Measurements from ENCODE around the gene NPIPB9. TPM values are rescaled to one million over a fixed set of nuclear protein-coding genes. Genes with fewer than 3 reads are reported as not detected.
"Not testable (repeated sequence)": the region's sequence is repeated elsewhere in the genome, so short reads cannot be mapped to it uniquely, and the experiment has no call there.

The NPIPB9 gene
- total and polyA plus RNA-seq, 11 donors, result 0.18 to 1.6 (median 0.89) TPM; not detected in 3

DNA sequence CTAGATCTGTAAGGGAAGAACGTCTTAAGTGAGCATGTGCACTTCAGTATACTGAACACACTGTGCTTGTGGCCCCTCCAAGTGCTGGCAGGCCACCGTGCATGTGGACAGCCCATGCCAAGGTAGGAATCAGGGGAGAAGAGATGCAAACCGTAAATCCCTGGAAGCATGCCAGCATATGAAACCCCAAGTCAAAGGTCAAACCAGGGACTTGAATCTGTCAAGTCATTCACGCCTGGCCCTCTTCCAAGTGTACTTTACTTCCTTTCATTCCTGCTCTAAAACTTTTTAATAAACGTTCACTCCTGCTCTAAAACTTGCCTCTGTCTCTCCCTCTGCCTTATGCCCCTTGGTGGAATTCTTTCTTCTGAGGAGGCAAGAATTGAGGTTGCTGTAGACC is 68.4 kb downstream of the NPIPB9 start:
- 83 to 88% (median 86%) methylated on average over 5 of the region's 5 CpGs for WGBS, 4 donors
- peaks cover 0 to 21% (median 10%) of the 10 kb centered on the region in 12 donors for H3K4me1 ChIP-seq
- H3K27me3 ChIP-seq, result no peaks in the 10 kb centered on the region
- no peak overlapping the region for H3K27ac ChIP-seq
- no peak for TF ChIP-seq POLR2A (IDR thresholded peaks at IDR 0.05)
- TF ChIP-seq, protein P1, sequence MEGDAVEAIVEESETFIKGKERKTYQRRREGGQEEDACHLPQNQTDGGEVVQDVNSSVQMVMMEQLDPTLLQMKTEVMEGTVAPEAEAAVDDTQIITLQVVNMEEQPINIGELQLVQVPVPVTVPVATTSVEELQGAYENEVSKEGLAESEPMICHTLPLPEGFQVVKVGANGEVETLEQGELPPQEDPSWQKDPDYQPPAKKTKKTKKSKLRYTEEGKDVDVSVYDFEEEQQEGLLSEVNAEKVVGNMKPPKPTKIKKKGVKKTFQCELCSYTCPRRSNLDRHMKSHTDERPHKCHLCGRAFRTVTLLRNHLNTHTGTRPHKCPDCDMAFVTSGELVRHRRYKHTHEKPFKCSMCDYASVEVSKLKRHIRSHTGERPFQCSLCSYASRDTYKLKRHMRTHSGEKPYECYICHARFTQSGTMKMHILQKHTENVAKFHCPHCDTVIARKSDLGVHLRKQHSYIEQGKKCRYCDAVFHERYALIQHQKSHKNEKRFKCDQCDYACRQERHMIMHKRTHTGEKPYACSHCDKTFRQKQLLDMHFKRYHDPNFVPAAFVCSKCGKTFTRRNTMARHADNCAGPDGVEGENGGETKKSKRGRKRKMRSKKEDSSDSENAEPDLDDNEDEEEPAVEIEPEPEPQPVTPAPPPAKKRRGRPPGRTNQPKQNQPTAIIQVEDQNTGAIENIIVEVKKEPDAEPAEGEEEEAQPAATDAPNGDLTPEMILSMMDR (IDR thresholded peaks at IDR 0.05), result no peak
- intact Hi-C loops (cut with DNase I), result loop anchor here in 5 of 10 donors (5.0 kb wide), 5 partner anchors 42 to 132 kb away; partner anchors contain the start of genes ATP2A1 (in 1 of the 5), NFATC2IP (in 1 of the 5), RABEP2 (in 1 of the 5) and SH2B1 (in 1 of the 5)
- DNase-seq, result no peak
- no peak overlapping the region for H3K4me3 ChIP-seq
- no peak for ATAC-seq
- no peaks in the 10 kb centered on the region for H3K9me3 ChIP-seq
- H3K36me3 ChIP-seq, result peaks cover 0 to 6% (median 0%) of the 10 kb centered on the region in 9 donors

DNA sequence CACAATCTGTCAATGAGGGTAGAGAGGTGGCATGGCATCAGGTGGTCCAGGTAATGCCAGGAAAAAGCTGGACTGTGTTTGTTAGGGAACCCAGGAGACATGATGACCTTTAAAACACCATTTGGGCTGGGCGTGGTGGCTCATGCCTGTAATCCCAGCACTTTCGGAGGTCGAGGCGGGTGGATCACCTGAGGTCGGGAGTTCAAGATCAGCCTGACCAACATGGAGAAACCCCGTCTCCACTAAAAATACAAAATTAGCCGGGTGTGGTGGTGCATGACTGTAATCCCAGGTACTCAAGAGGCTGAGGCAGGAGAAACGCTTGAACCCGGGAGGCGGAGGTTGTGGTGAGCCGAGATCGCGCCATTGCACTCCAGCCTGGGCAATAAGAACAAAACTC is 69.0 kb downstream of the NPIPB9 start:
- not testable (repeated sequence) for H3K9me3 ChIP-seq, H3K27me3 ChIP-seq, H3K27ac ChIP-seq, ATAC-seq, H3K4me3 ChIP-seq, DNase-seq
- H3K4me1 ChIP-seq, result peaks cover 0 to 26% (median 16%) of the 10 kb centered on the region in 12 donors
- peaks cover 0 to 11% (median 1%) of the 10 kb centered on the region in 9 donors for H3K36me3 ChIP-seq
- WGBS, 4 donors, result 93 to 97% (median 94%) methylated on average over 11 to 13 of the region's 13 CpGs
- intact Hi-C loops (cut with DNase I), result loop anchor here in 5 of 10 donors (5.0 kb wide), 5 partner anchors 42 to 132 kb away; partner anchors contain the start of genes ATP2A1 (in 1 of the 5), NFATC2IP (in 1 of the 5), RABEP2 (in 1 of the 5) and SH2B1 (in 1 of the 5)

DNA sequence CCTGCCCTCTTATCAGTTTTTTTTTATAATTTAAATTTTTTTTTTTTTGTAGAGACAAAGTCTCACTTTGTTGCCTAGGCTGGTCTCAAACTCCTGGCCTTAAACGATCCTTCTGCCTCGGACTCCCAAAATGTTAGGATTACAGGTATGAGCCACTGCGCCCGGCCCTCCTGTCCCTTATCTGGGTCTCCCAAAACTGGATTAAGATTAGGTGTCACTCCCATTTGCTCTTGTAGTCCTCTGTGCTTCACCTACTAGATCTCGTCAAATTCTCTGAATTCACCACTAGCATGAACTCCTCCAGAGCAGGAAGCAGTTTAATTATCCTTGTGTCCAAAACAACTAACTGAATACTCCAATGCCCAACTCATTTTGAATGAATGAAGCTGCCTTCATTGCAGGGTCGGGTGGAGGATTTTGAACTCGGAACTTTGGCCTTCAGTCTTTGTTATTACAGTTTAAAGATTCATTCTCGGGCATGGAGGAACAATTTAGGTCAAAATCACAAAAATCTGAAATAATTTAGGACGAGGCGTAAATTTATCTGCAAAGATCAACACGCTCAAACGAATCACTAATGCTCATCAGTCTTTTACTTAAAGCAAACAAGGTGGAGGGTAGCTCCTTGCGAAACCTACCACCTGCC is 70.4 kb downstream of the NPIPB9 start:
- H3K27me3 ChIP-seq, result no peaks in the 10 kb centered on the region
- ATAC-seq (no peak), DNase-seq (no peak)
- peak overlapping the region; percentile 72 to 100 (median 99) for H3K4me3 ChIP-seq
- TF ChIP-seq, protein P1 (IDR thresholded peaks at IDR 0.05), result no peak
- TF ChIP-seq POLR2A (IDR thresholded peaks at IDR 0.05), result no peak
- peaks cover 0 to 33% (median 21%) of the 10 kb centered on the region in 12 donors for H3K4me1 ChIP-seq
- intact Hi-C loops (cut with DNase I), result loop anchor here in 7 of 10 donors (2.0 to 5.0 kb wide), 6 partner anchors 25 to 130 kb away; partner anchors contain the start of genes TUFM (in 3 of the 7), ATP2A1 (in 1 of the 7), NFATC2IP (in 1 of the 7) and RABEP2 (in 1 of the 7)
- H3K9me3 ChIP-seq, result no peaks in the 10 kb centered on the region
- peak overlapping the region; percentile 90 to 100 (median 99) for H3K27ac ChIP-seq
- WGBS, 4 donors, result 26 to 30% (median 28%) methylated on average over 13 of the region's 13 CpGs
- peaks cover 0 to 25% (median 16%) of the 10 kb centered on the region in 9 donors for H3K36me3 ChIP-seq

Small RNA genes lying within 50 kb of the gene (microRNA-seq; reads per million reads assigned to microRNA genes)
- gene MIR6862-2, result 0 reads per million in 4 donors

Other genes starting within 250 kb of the NPIPB9 start
- 1 to 10 TPM in 1 of 9 donors, not detected in 8; 1.4 TPM for gene IL27, start 245.0 kb upstream of the NPIPB9 start, total RNA-seq
- under 1 TPM; 0.07 to 0.34 TPM for gene IL27, start 245.0 kb upstream of the NPIPB9 start, polyA plus RNA-seq
- 10 to 100 TPM in 8 of 9 donors, 1 to 10 TPM in 1; 5.7 to 43.8 (median 26.2) TPM for gene NUPR1, start 212.8 kb upstream of the NPIPB9 start, total RNA-seq
- 100 to 1,000 TPM in 1 of 2 donors, 10 to 100 TPM in 1; 64.9 to 103 TPM for gene NUPR1, start 212.8 kb upstream of the NPIPB9 start, polyA plus RNA-seq
- 10 to 100 TPM; 11.1 to 27.9 (median 15.6) TPM for gene SGF29, start 197.9 kb upstream of the NPIPB9 start, total RNA-seq
- gene SGF29, start 197.9 kb upstream of the NPIPB9 start, polyA plus RNA-seq, result 10 to 100 TPM; 14.4 to 20.9 TPM
- gene SULT1A2, start 154.7 kb upstream of the NPIPB9 start, total RNA-seq, result 1 to 10 TPM in 3 of 9 donors, under 1 TPM in 6; 0.39 to 2.4 (median 0.70) TPM
- under 1 TPM; 0.37 to 0.80 TPM for gene SULT1A2, start 154.7 kb upstream of the NPIPB9 start, polyA plus RNA-seq
- 10 to 100 TPM in 8 of 9 donors, 1 to 10 TPM in 1; 8.7 to 35.9 (median 20.6) TPM for gene SULT1A1, start 141.7 kb upstream of the NPIPB9 start, total RNA-seq
- gene SULT1A1, start 141.7 kb upstream of the NPIPB9 start, polyA plus RNA-seq, result 10 to 100 TPM in 1 of 2 donors, 1 to 10 TPM in 1; 6.9 to 12.3 TPM
- 1 to 10 TPM in 1 of 9 donors, not detected in 8; 1.0 TPM for gene NPIPB8, start 113.7 kb upstream of the NPIPB9 start, total RNA-seq
- under 1 TPM in 1 of 2 donors, not detected in 1; 0.10 TPM for gene NPIPB8, start 113.7 kb upstream of the NPIPB9 start, polyA plus RNA-seq
- 100 to 1,000 TPM; 168 to 667 (median 433) TPM for gene EIF3C, start 40.3 kb upstream of the NPIPB9 start, total RNA-seq
- 100 to 1,000 TPM; 467 to 477 TPM for gene EIF3C, start 40.3 kb upstream of the NPIPB9 start, polyA plus RNA-seq
- 10 to 100 TPM; 33.7 to 73.9 (median 44.8) TPM for gene ATXN2L, start 71.2 kb downstream of the NPIPB9 start, total RNA-seq
- gene ATXN2L, start 71.2 kb downstream of the NPIPB9 start, polyA plus RNA-seq, result 10 to 100 TPM; 43.5 to 48.9 TPM
- gene TUFM, start 94.6 kb downstream of the NPIPB9 start, total RNA-seq, result 100 to 1,000 TPM; 179 to 250 (median 225) TPM
- gene TUFM, start 94.6 kb downstream of the NPIPB9 start, polyA plus RNA-seq, result 100 to 1,000 TPM; 281 to 384 TPM
- 10 to 100 TPM; 27.5 to 47.1 (median 34.7) TPM for gene SH2B1, start 112.1 kb downstream of the NPIPB9 start, total RNA-seq
- gene SH2B1, start 112.1 kb downstream of the NPIPB9 start, polyA plus RNA-seq, result 10 to 100 TPM; 34.6 to 43.0 TPM
- under 1 TPM in 5 of 9 donors, not detected in 4; 0.15 to 0.63 (median 0.52) TPM for gene ATP2A1, start 126.7 kb downstream of the NPIPB9 start, total RNA-seq
- gene ATP2A1, start 126.7 kb downstream of the NPIPB9 start, polyA plus RNA-seq, result under 1 TPM; 0.06 to 0.19 TPM
- gene RABEP2, start 173.5 kb downstream of the NPIPB9 start, total RNA-seq, result 10 to 100 TPM; 10.2 to 22.3 (median 14.7) TPM
- gene RABEP2, start 173.5 kb downstream of the NPIPB9 start, polyA plus RNA-seq, result 10 to 100 TPM; 22.3 to 31.1 TPM
- under 1 TPM in 2 of 9 donors, not detected in 7; 0.21 to 0.44 TPM for gene CD19, start 180.2 kb downstream of the NPIPB9 start, total RNA-seq
- under 1 TPM; 0.10 to 0.23 TPM for gene CD19, start 180.2 kb downstream of the NPIPB9 start, polyA plus RNA-seq
- gene NFATC2IP, start 199.2 kb downstream of the NPIPB9 start, total RNA-seq, result 10 to 100 TPM; 11.1 to 25.3 (median 19.5) TPM
- 10 to 100 TPM; 12.7 to 23.4 TPM for gene NFATC2IP, start 199.2 kb downstream of the NPIPB9 start, polyA plus RNA-seq
- 10 to 100 TPM; 13.4 to 33.0 (median 16.6) TPM for gene SPNS1, start 223.0 kb downstream of the NPIPB9 start, total RNA-seq
- 10 to 100 TPM; 26.9 to 43.2 TPM for gene SPNS1, start 223.0 kb downstream of the NPIPB9 start, polyA plus RNA-seq
- gene LAT, start 233.3 kb downstream of the NPIPB9 start, total RNA-seq, result 1 to 10 TPM in 5 of 9 donors, under 1 TPM in 3, not detected in 1; 0.62 to 7.7 (median 1.4) TPM
- 1 to 10 TPM; 1.3 to 2.9 TPM for gene LAT, start 233.3 kb downstream of the NPIPB9 start, polyA plus RNA-seq